BLaER1 treated with 17β-estradiol and CSF1 and Interleukin-3, amounts not matched to agents 10 nM and 100 nM (cell line): ENCODE results near the gene AFTPH.

Experiments used
- H3K27ac ChIP-seq, 11 experiments: shearing (Covaris generic); formaldehyde crosslinking; 2 replicates each; pipeline ENCODE4 v1.8.1; 2022
- H3K27me3 ChIP-seq, 11 experiments: shearing (Covaris generic); formaldehyde crosslinking; 2 replicates each; pipeline ENCODE4 v1.8.1; 2022
- H3K36me3 ChIP-seq, 11 experiments: shearing (Covaris generic); formaldehyde crosslinking; 2 replicates each; pipeline ENCODE4 v1.8.1; 2022
- H3K4me1 ChIP-seq, 10 experiments: shearing (Covaris generic); formaldehyde crosslinking; 2 replicates each; pipeline ENCODE4 v1.8.1; 2022
- H3K4me2 ChIP-seq, 11 experiments: shearing (Covaris generic); formaldehyde crosslinking; 2 replicates each; pipeline ENCODE4 v1.8.1; 2022
- H3K4me3 ChIP-seq, 10 experiments: shearing (Covaris generic); formaldehyde crosslinking; 2 replicates each; pipeline ENCODE4 v1.8.1; 2022
- H3K9ac ChIP-seq, 11 experiments: shearing (Covaris generic); formaldehyde crosslinking; 2 replicates each; pipeline ENCODE4 v1.8.1; 2022
- H3K9me3 ChIP-seq, 11 experiments: shearing (Covaris generic); formaldehyde crosslinking; replicated peaks in 1 of 11; 2 replicates each; pipeline ENCODE4 v1.8.1; 2022
- H4K20me1 ChIP-seq, 11 experiments: shearing (Covaris generic); formaldehyde crosslinking; 2 replicates each; pipeline ENCODE4 v1.8.1; 2022
- Cebpa-rat ChIP-seq, 11 experiments: shearing (Covaris generic); IDR thresholded peaks; 2 replicates each; pipeline ENCODE4 v1.8.1; 2022

Gene AFTPH

DNA sequence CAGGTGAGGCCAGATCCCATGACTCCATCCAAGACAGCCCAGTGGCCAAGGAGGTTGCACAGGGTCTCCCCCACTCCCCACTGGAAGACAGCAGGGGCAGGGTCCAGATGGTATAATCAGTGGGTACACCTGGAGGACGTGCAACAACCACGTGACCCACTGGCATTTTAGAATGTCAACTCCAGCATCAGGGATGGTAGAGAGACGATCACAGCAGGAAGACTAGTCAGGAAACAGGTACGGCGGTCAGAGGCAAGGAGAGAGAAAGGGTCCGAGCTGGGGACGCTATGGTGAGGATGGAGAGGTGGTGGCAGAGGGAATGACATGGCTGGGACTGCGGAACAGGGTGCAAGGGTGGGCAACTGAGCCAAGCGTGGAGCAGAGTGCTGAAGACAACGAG lies 106.6 kb downstream of the AFTPH start:
- no peak for TF ChIP-seq Cebpa-rat (IDR thresholded peaks at IDR 0.05)

DNA sequence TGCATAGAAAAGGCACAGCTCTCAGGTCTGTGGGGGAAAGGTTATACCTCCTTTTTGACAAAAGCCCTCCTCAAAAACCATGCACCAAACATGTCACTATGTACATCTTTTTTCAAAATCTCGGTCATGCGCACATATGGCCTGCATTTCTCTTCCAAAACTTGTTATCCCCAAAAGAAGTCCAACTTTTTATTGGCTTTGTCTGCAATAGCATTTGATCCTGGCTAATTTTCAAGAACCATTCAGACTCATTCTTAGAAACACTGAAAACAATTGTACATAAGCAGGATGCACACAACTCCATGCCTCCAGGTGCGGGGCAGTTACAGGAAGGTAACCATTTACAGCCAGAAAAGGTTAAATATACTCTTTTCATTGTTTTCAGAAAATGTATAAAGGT lies 107.6 kb downstream of the AFTPH start:
- H3K9ac ChIP-seq, result no peak overlapping the region
- H3K9me3 ChIP-seq, result no peaks in the 10 kb centered on the region
- TF ChIP-seq Cebpa-rat (IDR thresholded peaks at IDR 0.05), result no peak
- no peak overlapping the region for H3K4me3 ChIP-seq
- peaks cover 39 to 57% (median 45%) of the 10 kb centered on the region in 11 experiments for H3K36me3 ChIP-seq
- peaks cover 12 to 24% (median 16%) of the 10 kb centered on the region in 10 experiments for H3K4me1 ChIP-seq
- no peaks in the 10 kb centered on the region for H3K27me3 ChIP-seq
- H3K4me2 ChIP-seq, result no peak overlapping the region
- no peak overlapping the region for H3K27ac ChIP-seq
- H4K20me1 ChIP-seq, result peaks cover 0 to 41% (median 0%) of the 10 kb centered on the region in 11 experiments; a peak in 3 of 22 replicates

More for the DNA sequence above, 106.6 kb downstream of the AFTPH start:
- Histone ChIP-seq H3K4me1 (peaks cover 1 to 23% (median 13%) of the 10 kb centered on the region in 10 experiments; a peak in 19 of 20 replicates), H3K9ac (no peak overlapping the region), H3K27ac (no peak overlapping the region), H3K36me3 (peaks cover 33 to 52% (median 40%) of the 10 kb centered on the region in 11 experiments), H3K9me3 (no peaks in the 10 kb centered on the region), H3K4me2 (no peak overlapping the region), H3K4me3 (no peak overlapping the region), H4K20me1 (peaks cover 0 to 34% (median 0%) of the 10 kb centered on the region in 11 experiments; a peak in 3 of 22 replicates), H3K27me3 (no peaks in the 10 kb centered on the region)

DNA sequence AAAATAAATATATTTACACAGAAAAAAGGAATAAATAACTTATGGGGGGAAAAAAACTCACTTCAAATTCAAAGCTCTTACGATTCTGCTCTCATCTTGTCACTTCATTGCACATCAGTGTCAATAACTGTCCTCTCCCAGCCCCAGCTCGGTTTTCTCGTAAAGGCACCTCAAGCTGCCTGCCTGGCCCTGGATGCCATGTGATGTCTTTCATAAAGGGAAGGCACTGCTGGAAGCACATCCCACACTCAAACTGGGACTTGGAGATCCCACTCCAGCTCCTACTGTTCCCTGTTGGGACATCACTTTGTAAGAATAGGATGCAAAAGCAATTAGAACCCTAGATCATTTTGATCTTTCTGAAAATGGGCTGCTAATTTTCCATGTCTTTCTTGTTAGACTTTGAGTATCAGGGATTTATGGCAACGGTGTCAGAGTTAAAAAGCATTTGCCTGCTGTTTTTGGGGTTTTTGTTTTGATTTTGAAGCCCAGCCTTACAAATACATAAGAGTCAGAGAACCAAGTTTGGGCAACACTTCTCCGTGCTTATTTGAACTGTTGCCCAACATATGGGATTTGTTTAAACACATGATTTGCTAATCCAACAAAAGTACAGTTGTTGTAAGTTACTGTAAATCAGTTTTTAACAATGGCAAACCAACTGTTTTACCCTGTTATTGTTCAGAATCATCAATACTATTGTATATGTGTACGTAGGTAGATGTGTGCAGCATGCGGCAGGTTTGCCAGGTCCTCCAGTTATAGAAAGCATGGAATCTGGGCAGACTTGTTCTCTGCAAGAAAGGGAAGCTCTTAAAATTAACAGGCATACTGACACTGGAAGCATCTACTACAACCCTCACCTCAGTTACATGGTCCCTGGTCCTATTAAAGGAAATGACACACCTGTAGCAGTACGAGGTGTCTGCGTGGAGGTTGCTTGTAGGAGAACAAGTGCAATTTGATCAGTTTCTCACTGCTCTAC lies 109.0 kb downstream of the AFTPH start:
- TF ChIP-seq Cebpa-rat (IDR thresholded peaks at IDR 0.05), result no peak
- H3K4me1 ChIP-seq, result peaks cover 25 to 35% (median 29%) of the 10 kb centered on the region in 10 experiments
- H3K27me3 ChIP-seq, result no peaks in the 10 kb centered on the region
- H3K27ac ChIP-seq, result no peak overlapping the region
- H4K20me1 ChIP-seq, result peaks cover 0 to 54% (median 9%) of the 10 kb centered on the region in 11 experiments; a peak in 11 of 22 replicates
- H3K4me3 ChIP-seq, result no peak overlapping the region
- H3K4me2 ChIP-seq, result no peak overlapping the region
- no peaks in the 10 kb centered on the region for H3K9me3 ChIP-seq
- H3K9ac ChIP-seq, result no peak overlapping the region
- H3K36me3 ChIP-seq, result peaks cover 39 to 57% (median 45%) of the 10 kb centered on the region in 11 experiments

DNA sequence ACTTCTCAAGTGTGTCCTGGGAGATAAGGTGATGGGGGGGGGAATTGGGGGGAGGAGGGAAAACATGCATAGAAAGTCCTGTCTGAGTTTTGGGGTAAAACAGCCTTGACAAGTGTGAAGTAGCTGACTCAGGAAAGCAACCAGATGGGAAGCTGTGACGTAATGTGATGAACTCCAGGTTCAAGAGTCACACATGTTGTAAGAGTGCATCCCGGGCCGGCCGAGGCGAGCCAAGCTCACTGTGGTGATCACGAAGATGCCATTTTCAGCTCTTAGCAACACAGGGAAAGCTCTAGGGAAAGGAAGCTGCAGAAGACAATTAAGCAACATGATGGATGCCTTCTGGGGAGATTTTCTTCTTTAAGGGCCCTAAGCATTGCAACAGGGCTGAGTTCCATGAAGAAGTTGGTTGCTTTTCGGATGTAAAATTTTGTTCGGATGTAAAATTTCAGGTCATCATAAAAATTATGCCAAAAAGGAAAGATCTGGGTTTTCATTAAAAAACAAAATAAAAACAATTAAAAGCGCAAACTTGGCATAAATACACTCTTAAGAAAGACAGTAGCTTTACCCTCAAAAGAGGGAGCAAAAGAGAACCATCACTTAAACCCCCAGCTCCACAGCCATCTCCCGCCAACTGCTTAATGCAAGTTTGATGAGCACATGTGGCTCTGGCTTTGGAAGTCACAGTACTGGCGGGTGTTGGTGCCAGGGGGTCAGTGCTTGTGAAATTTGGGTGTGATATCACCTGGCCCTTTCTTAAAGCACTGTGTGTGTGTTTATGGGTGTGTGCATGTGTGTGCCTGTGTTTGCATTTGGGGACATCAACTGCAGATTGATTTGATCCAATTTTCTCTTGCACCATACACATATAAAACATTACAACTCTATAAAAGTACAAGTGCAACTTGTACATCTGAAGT lies 110.5 kb downstream of the AFTPH start:
- TF ChIP-seq Cebpa-rat (IDR thresholded peaks at IDR 0.05), result no peak
- Histone ChIP-seq H3K4me2 (peak overlapping the region in 1 of 11 experiments; percentile 5; a peak in 2 of 22 replicates), H3K9ac (no peak overlapping the region), H4K20me1 (peaks cover 0 to 69% (median 19%) of the 10 kb centered on the region in 11 experiments; a peak in 11 of 22 replicates), H3K36me3 (peaks cover 39 to 57% (median 45%) of the 10 kb centered on the region in 11 experiments), H3K4me1 (peaks cover 29 to 43% (median 39%) of the 10 kb centered on the region in 10 experiments), H3K9me3 (no peaks in the 10 kb centered on the region), H3K27me3 (no peaks in the 10 kb centered on the region), H3K4me3 (no peak overlapping the region), H3K27ac (no peak overlapping the region)

DNA sequence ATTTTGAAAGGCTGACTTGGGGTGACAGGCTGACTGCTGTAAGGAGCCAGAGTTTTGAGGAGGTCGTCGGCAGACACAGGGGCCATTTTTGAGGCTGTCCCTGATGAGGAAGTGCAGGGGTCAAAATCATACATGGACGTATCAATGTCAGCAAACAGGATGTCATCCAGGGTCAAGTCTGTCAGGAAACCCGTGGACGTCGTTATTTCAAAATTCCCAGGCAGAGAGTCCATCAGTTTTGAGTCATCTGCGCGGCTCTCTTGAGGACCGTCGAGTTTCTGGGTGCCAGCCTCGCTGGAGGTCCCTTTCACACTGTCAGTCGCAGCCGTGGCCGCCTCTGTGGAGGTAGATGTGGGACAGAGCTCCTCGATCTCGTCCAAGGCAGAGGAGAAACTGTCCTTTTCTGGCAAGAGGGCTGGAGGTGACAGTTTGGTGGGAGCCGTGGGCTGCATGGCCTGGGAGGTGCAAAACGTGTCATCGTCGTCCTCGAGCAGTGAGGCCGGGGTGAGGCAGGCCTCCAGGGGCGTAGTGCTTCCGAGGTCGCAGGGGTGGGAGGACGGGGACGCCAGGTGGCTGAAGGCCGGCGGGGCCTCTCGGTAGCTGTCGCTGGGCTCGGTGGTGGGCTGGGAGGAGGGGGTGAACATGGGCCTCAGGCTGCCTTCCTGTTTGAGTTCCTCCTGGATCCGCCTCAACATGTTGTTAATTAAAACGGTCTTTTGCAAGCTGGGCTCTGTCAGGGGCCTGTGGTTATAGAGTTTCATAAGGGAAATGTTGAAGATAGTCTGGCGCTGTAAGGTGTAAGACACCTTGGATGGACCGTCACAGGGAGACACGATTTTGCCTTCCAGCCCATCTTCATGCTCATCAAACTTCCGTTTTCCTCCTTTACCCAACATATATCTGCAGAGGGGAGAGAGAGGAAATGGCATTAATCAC lies 112.1 kb downstream of the AFTPH start:
- H4K20me1 ChIP-seq, result peaks cover 8 to 84% (median 34%) of the 10 kb centered on the region in 11 experiments; a peak in 14 of 22 replicates
- peak overlapping the region in 6 of 10 experiments; percentile 6 to 43 (median 28); a peak in 8 of 20 replicates for H3K4me3 ChIP-seq
- no peaks in the 10 kb centered on the region for H3K9me3 ChIP-seq
- peak overlapping the region; percentile 67 to 87 (median 78) for H3K4me2 ChIP-seq
- peaks cover 35 to 50% (median 40%) of the 10 kb centered on the region in 11 experiments for H3K36me3 ChIP-seq
- peak overlapping the region in 10 of 11 experiments; percentile 15 to 68 (median 56); a peak in 18 of 22 replicates for H3K9ac ChIP-seq
- no peaks in the 10 kb centered on the region for H3K27me3 ChIP-seq
- peak overlapping the region; percentile 1 to 81 (median 77); a peak in 20 of 22 replicates for H3K27ac ChIP-seq
- TF ChIP-seq Cebpa-rat (IDR thresholded peaks at IDR 0.05), result 0 out of 22 replicates have a peak, but pooled peaks of 1 of the 11 experiments have one; percentile 42
- H3K4me1 ChIP-seq, result peaks cover 29 to 54% (median 44%) of the 10 kb centered on the region in 10 experiments

DNA sequence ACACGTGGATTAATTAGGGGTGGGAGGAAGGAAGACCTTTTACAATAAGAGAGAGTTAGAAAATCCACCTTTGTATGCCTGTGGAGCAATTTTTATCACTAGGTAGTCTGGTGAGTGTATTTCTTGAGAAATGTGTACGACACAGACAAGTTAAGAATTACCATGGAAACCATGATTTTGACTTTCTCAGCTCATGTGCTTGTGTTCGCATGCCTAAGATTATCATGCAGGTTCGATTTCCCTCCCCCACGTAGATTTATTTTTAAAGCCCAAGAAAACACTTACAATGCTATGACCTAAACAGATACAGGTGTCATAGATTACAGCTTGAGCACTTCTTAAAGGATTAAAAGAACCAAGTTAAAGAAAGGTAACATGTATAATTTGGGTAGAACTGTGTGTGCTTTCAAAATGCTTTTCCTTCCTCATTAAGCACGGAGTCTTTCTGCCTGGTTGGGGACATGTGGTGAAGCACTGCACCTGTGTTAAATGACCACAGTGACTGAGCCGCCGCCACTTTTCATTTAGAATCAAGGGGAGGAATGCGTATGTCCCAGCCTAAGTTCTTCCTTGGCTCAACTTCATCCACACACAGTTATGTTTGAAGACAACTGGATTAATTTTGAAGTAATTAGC lies 113.0 kb downstream of the AFTPH start:
- H3K4me3 ChIP-seq, result peak overlapping the region in 6 of 10 experiments; percentile 6 to 43 (median 28); a peak in 6 of 20 replicates
- peak overlapping the region in 9 of 11 experiments; percentile 15 to 68 (median 58); a peak in 12 of 22 replicates for H3K9ac ChIP-seq
- H3K4me1 ChIP-seq, result peaks cover 29 to 63% (median 46%) of the 10 kb centered on the region in 10 experiments

DNA sequence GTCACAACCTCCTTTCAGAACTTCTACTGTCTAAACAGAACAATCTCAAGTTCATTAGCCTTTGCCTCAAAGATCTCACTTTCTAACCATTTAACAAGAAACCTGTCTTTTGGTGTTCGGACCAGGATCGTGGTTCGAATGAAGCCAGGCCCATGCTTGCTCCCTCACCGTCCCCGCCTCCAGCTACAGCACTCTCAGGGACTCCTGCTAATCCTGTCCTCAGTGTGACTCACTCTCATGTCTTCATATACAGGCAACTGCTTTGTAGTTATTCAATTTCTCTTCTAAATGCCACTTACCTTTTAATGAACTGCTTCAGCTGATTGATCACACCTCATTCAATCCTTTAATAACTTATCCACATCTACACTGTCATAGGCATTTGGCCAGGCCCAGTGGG lies 113.8 kb downstream of the AFTPH start:
- H3K4me3 ChIP-seq, result no peak overlapping the region
- H3K4me1 ChIP-seq, result peaks cover 35 to 69% (median 51%) of the 10 kb centered on the region in 10 experiments
- TF ChIP-seq Cebpa-rat (IDR thresholded peaks at IDR 0.05), result no peak
- peaks cover 28 to 42% (median 34%) of the 10 kb centered on the region in 11 experiments for H3K36me3 ChIP-seq
- no peaks in the 10 kb centered on the region for H3K9me3 ChIP-seq
- H3K4me2 ChIP-seq, result peak overlapping the region; percentile 67 to 87 (median 78)
- peak overlapping the region in 9 of 11 experiments; percentile 56 to 81 (median 78); a peak in 14 of 22 replicates for H3K27ac ChIP-seq
- no peaks in the 10 kb centered on the region for H3K27me3 ChIP-seq
- H3K9ac ChIP-seq, result peak overlapping the region in 4 of 11 experiments; percentile 13 to 68 (median 62); a peak in 5 of 22 replicates
- peaks cover 8 to 88% (median 49%) of the 10 kb centered on the region in 11 experiments; a peak in 15 of 22 replicates for H4K20me1 ChIP-seq

More for the DNA sequence above, 113.0 kb downstream of the AFTPH start:
- Histone ChIP-seq H3K9me3 (no peaks in the 10 kb centered on the region), H3K4me2 (peak overlapping the region; percentile 67 to 87 (median 78)), H3K36me3 (peaks cover 32 to 50% (median 41%) of the 10 kb centered on the region in 11 experiments), H3K27me3 (no peaks in the 10 kb centered on the region), H3K27ac (peak overlapping the region in 10 of 11 experiments; percentile 43 to 81 (median 78); a peak in 19 of 22 replicates), H4K20me1 (peaks cover 8 to 88% (median 42%) of the 10 kb centered on the region in 11 experiments; a peak in 14 of 22 replicates)
- TF ChIP-seq Cebpa-rat (IDR thresholded peaks at IDR 0.05), result no peak
